GM21360 (cell line): ENCODE measurements around the gene MSH5.
"Not testable (repeated sequence)": the region's sequence is repeated elsewhere in the genome, so short reads cannot be mapped to it uniquely, and the experiment has no call there.

ENCODE experiments used
- ATAC-seq: cut with Tn5 transposase; IDR thresholded peaks from one replicate; pipeline ENCODE4 v1.9.1; 2021; ENCODE audit warnings: mild to moderate bottlenecking, moderate library complexity; ENCODE audit not compliant: unreplicated experiment

The MSH5 gene

GRCh38 chr6:31796993-31797385 lies 57.2 kb downstream of the MSH5 start:
- no peak for ATAC-seq

- no peak for ATAC-seq
Measured at GRCh38 chr6:31797588-31797987, 57.8 kb downstream of the MSH5 start.

DNA sequence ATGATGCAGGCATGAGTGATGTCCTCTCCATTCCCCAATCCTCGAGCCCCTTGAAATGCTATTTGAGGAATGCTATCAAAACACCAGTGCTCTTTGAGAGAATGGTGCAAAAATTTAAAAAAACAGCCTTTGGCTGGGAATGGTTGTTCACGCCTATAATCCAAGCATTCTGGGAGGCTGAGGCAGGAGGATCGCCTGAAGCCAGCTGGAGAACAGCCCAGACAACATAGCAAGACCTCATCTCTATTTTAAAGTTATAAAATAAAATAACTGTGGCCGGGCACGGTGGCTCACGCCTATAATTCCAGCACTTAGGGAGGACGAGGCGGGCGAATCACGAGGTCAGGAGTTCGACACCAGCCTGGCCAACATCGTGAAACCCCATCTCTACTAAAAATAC lies 60.0 kb downstream of the MSH5 start:
- no peak for ATAC-seq

DNA sequence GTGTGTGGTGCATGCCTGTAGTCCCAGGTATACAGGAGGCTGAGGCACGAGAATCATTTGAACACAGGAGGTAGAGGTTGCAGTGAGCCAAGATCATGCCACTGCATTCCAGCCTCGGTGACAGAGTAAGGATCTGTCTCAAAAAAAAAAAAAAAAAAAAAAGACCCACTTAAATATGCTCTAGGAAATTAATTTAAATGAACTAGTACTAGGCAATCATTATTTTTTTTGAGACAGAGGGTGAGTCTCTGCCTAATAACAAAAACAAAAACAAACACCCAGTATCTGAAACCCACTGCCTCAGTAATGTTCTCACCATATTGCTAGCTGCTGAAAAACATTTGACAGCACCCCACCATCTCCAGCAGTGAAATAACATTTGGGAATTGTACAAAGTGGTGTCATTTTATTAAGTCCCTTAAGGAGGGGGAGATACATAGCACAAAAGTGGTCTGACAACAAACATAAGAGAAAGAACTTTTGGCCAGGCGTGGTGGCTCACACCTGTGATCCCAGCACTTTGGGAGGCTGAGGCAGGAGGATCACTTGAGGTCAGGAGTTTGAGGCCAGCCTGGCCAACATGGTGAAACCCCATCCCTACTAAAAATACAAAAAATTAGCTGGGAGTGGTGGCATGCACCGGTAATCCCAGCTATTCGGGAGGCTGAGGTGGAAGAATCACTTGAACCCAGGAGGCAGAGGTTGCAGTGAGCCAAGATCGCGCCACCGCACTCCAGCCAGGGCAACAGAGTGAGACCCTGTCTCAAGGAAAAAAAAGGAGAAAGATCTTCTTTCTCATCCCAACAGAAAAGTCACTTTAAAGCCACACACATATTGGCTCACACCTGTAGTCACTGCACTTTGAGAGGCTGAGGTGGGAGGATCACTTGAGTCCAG lies 61.5 kb downstream of the MSH5 start:
- not testable (repeated sequence) for ATAC-seq

DNA sequence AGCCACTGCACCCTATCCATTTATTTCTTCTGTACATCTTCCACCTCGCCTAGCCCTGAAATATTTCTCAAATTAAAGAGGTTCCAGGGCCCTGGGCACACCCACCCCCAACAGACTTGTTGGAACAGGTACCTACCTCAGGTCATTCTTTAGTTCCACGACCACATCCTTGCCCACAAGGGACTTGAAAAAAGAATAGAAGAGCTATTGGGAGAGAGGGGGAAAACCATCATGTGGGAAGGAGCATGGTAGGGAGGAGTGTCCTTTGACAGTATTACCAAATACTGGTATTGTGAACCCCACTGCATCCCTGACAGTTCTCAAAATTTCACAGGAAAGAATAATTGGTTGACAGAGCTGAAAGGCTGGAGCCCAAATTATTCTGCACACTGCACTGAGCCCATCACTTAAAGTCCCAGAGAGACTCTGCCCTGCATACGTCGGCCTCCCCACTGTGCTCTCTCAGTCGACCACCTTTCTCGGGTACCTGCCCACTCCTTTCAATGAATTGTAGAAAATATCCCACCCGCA lies 66.2 kb downstream of the MSH5 start:
- no peak for ATAC-seq

- ATAC-seq, result peak; percentile 94
Measured at GRCh38 chr6:31806470-31807272, 66.9 kb downstream of the MSH5 start, which contains the start of gene LSM2. TSS of gene LSM2 (minus strand) at chr6:31806966. CDS start at chr6:31806757, 209 bp downstream.

GRCh38 chr6:31808599-31808998 lies 68.8 kb downstream of the MSH5 start:
- not testable (repeated sequence) for ATAC-seq

GRCh38 chr6:31811645-31812044 lies 71.8 kb downstream of the MSH5 start:
- no peak for ATAC-seq
